GM19025 (cell line): ENCODE data around the gene H1-8.

ENCODE experiments used
- ATAC-seq: cut with Tn5 transposase; IDR thresholded peaks from one replicate; pipeline ENCODE4 v1.9.1; 2021; ENCODE audit warnings: mild to moderate bottlenecking, low read depth, moderate library complexity; ENCODE audit not compliant: unreplicated experiment

H1-8 gene

GRCh38 chr3:129586746-129587430 lies 43.9 kb downstream of the H1-8 start:
- no peak for ATAC-seq

- ATAC-seq, result no peak
These were observed 44.7 kb downstream of the H1-8 start for GRCh38 chr3:129587566-129588210.

GRCh38 chr3:129590215-129590614 lies 47.2 kb downstream of the H1-8 start:
- ATAC-seq, result no peak

- no peak for ATAC-seq
These were observed 49.0 kb downstream of the H1-8 start for GRCh38 chr3:129591932-129592331.

- ATAC-seq, result no peak
These were observed 49.6 kb downstream of the H1-8 start for GRCh38 chr3:129592381-129593131.

GRCh38 chr3:129593230-129593594 lies 50.2 kb downstream of the H1-8 start:
- ATAC-seq, result no peak

- no peak for ATAC-seq
These were observed 50.8 kb downstream of the H1-8 start for GRCh38 chr3:129593595-129594339.

GRCh38 chr3:129594409-129594808 lies 51.4 kb downstream of the H1-8 start:
- no peak for ATAC-seq

- ATAC-seq, result no peak
These were observed 52.0 kb downstream of the H1-8 start for GRCh38 chr3:129594907-129595390.

- ATAC-seq, result no peak
These were observed 52.7 kb downstream of the H1-8 start for GRCh38 chr3:129595544-129596193.

GRCh38 chr3:129596194-129597086 lies 53.5 kb downstream of the H1-8 start:
- no peak for ATAC-seq

GRCh38 chr3:129597087-129597999 lies 54.4 kb downstream of the H1-8 start:
- no peak for ATAC-seq

GRCh38 chr3:129598000-129598381 lies 55.0 kb downstream of the H1-8 start:
- ATAC-seq, result no peak

- no peak for ATAC-seq
These were observed 55.5 kb downstream of the H1-8 start for GRCh38 chr3:129598484-129598883.

- no peak for ATAC-seq
These were observed 56.1 kb downstream of the H1-8 start for GRCh38 chr3:129599073-129599472.

GRCh38 chr3:129599607-129600006 lies 56.6 kb downstream of the H1-8 start:
- no peak for ATAC-seq

GRCh38 chr3:129600348-129600747 lies 57.4 kb downstream of the H1-8 start:
- ATAC-seq, result no peak
